ENCODE measurements around the gene ATP9B. TPM values are rescaled to one million over a fixed set of nuclear protein-coding genes. Genes with fewer than 3 reads are reported as not detected.
"Not testable (repeated sequence)": the region's sequence is repeated elsewhere in the genome, so short reads cannot be mapped to it uniquely, and the experiment has no call there.

Gene ATP9B
- total RNA-seq, 1 donor from 2014 or later: 52.0 TPM

- Mint-ChIP-seq H3K27me3 (ENCODE audit: low read depth) (peaks cover 5% of the 10 kb centered on the region), H3K27ac (no peak overlapping the region), H3K4me1 (peaks cover 10% of the 10 kb centered on the region), H3K4me3 (peak overlapping the region; percentile 81), H3K36me3 (peaks cover 32% of the 10 kb centered on the region), H3K9me3 (peaks cover 40% of the 10 kb centered on the region)
- no peak for DNase-seq (ENCODE audit: low spot score in 2 of 2, unreplicated experiment in 2 of 2)
- TF ChIP-seq CTCF (IDR thresholded peaks at IDR 0.05; ENCODE audit: unreplicated experiment): no peak
Observed at GRCh38 chr18:79071037-79071436, 1.8 kb downstream of the ATP9B start.

- no peak for DNase-seq (ENCODE audit: low spot score in 2 of 2, unreplicated experiment in 2 of 2)
- Mint-ChIP-seq H3K27me3 (ENCODE audit: low read depth) (peaks cover 3% of the 10 kb centered on the region), H3K4me1 (peaks cover 11% of the 10 kb centered on the region), H3K4me3 (peak overlapping the region; percentile 13), H3K36me3 (peaks cover 32% of the 10 kb centered on the region), H3K9me3 (peaks cover 37% of the 10 kb centered on the region), H3K27ac (no peak overlapping the region)
- no peak for TF ChIP-seq CTCF (IDR thresholded peaks at IDR 0.05; ENCODE audit: unreplicated experiment)
Observed at GRCh38 chr18:79071503-79072210, 2.5 kb downstream of the ATP9B start.

DNA sequence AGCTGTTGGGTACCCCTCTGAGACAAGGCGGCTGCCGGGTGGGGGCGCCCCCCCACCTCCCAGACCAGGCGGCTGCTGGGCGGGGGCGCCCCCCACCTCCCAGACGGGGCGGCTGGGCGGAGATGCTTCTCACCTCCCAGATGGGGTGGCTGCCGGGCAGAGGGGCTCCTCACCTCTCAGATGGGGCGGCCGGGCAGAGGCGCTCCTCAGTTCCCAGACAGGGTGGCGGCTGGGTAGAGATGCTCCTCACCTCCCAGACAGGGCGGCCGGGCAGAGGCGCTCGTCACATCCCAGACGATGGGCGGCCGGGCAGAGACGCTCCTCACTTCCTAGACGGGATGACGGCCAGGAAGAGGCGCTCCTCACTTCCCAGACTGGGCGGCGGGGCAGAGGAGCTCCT is 3.5 kb downstream of the ATP9B start:
- Mint-ChIP-seq H3K9me3 (peaks cover 29% of the 10 kb centered on the region), H3K36me3 (peaks cover 32% of the 10 kb centered on the region), H3K4me1 (peaks cover 16% of the 10 kb centered on the region)
- not testable (repeated sequence) for H3K27me3 Mint-ChIP-seq (ENCODE audit: low read depth); H3K27ac Mint-ChIP-seq; H3K4me3 Mint-ChIP-seq; DNase-seq (ENCODE audit: low spot score in 2 of 2, unreplicated experiment in 2 of 2)

GRCh38 chr18:79077181-79077580 is 8.0 kb downstream of the ATP9B start:
- Mint-ChIP-seq H3K36me3 (peaks cover 67% of the 10 kb centered on the region), H3K9me3 (peaks cover 50% of the 10 kb centered on the region), H3K4me3 (no peak overlapping the region), H3K27me3 (ENCODE audit: low read depth) (no peaks in the 10 kb centered on the region), H3K27ac (no peak overlapping the region), H3K4me1 (peaks cover 5% of the 10 kb centered on the region)
- DNase-seq (ENCODE audit: low spot score in 2 of 2, unreplicated experiment in 2 of 2): no peak
- no peak for TF ChIP-seq CTCF (IDR thresholded peaks at IDR 0.05; ENCODE audit: unreplicated experiment)

DNA sequence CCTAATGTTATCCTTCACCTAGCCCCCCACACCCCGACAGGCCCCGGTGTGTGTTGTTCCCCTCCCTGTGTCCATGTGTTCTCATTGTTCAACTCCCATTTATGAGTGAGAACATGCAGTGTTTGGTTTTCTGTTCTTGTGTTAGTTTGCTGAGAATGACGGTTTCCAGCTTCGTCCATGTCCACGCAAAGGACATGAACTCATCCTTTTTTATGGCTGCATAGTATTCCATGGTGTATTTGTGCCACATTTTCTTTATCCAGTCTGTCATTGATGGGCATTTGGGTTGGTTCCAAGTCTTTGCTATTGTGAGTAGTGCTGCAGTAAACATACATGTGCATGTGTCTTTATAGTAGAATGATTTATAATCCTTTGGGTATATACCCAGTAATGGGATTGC is 9.6 kb downstream of the ATP9B start:
- peaks cover 65% of the 10 kb centered on the region for H3K36me3 Mint-ChIP-seq
- not testable (repeated sequence) for H3K27ac Mint-ChIP-seq; DNase-seq (ENCODE audit: low spot score in 2 of 2, unreplicated experiment in 2 of 2); H3K27me3 Mint-ChIP-seq (ENCODE audit: low read depth); H3K4me3 Mint-ChIP-seq; H3K4me1 Mint-ChIP-seq
- H3K9me3 Mint-ChIP-seq: peaks cover 52% of the 10 kb centered on the region

DNA sequence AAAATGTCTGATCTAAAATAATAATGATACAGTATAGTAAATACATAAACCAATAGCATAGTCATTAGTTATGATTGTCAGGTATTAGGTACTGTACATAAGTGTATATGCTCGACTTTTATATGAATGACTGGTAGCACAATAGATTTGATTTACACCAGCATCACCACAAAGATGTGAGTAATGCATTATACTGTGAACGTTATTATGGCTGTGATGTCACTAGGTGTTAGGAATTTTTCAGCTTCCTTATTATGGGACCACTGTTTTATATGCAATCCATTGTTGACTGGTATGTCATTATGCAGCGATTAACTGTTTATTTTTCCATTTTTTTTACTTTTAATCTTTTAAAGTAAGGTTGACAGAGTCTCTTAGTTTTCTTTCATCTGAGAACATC is 23.7 kb downstream of the ATP9B start:
- H3K9me3 Mint-ChIP-seq: peaks cover 20% of the 10 kb centered on the region

More for the DNA sequence above, 23.7 kb downstream of the ATP9B start:
- no peak for DNase-seq (ENCODE audit: low spot score in 2 of 2, unreplicated experiment in 2 of 2)
- no peaks in the 10 kb centered on the region for H3K27me3 Mint-ChIP-seq (ENCODE audit: low read depth)
- H3K27ac Mint-ChIP-seq: no peak overlapping the region
- peaks cover 21% of the 10 kb centered on the region for H3K36me3 Mint-ChIP-seq
- no peaks in the 10 kb centered on the region for H3K4me1 Mint-ChIP-seq
- no peak for TF ChIP-seq CTCF (IDR thresholded peaks at IDR 0.05; ENCODE audit: unreplicated experiment)
- no peak overlapping the region for H3K4me3 Mint-ChIP-seq
